Thyroid gland (tissue), 4 donors: ENCODE measurements around the gene SHROOM2.

Source experiments
- CTCF ChIP-seq, 6 experiments: fragments of 200-600 bp in 3 of 6; fragments of 450-650 bp in 3 of 6; sonication (generic) in 3 of 6; IDR thresholded peaks; one replicate each; pipeline ENCODE4 v1.5.1; 2016 to 2019; ENCODE audit warnings: antibody characterized with exemption in 6 of 6, mild to moderate bottlenecking in 2 of 6, inconsistent platforms in 1 of 6, moderate library complexity in 1 of 6
- POLR2A ChIP-seq, 2 donors: fragments of 450-650 bp; IDR thresholded peaks; one replicate each; pipeline ENCODE4 v1.6.1; 2017; ENCODE audit warnings: antibody characterized with exemption in 2 of 2, mild to moderate bottlenecking in 2 of 2, moderate library complexity in 1 of 2

- TF ChIP-seq CTCF (IDR thresholded peaks at IDR 0.05) (no peak), POLR2A (IDR thresholded peaks at IDR 0.05) (no peak)
These were observed 104.5 kb downstream of the SHROOM2 start for GRCh38 chrX:9890681-9891091.
